Endothelial cell of umbilical vein (primary cell): ENCODE results near the gene TLE4. TPM values are rescaled to one million over a fixed set of nuclear protein-coding genes. Genes with fewer than 3 reads are reported as not detected.

ENCODE experiments used
- BruUV-seq: library from RNA; stranded (reverse); fragments of 400-500 nt; replicated peaks from 2 replicates; lab custom pipeline; 2021; lab: Mats Ljungman, UMichigan
- CTCF ChIA-PET: fragments of 300-600, 350-600 bp; sonication (Branson Sonifier 250); formaldehyde crosslinking; loops from one replicate; lab custom pipeline; 2021; ENCODE audit warnings: antibody characterized with exemption, inconsistent platforms; lab: Charles Lee
- POLR2A ChIA-PET: fragments of 300-600, 350-600 bp; sonication (Branson Sonifier 250); formaldehyde crosslinking; loops from one replicate; lab custom pipeline; 2021; ENCODE audit warnings: antibody characterized with exemption, inconsistent platforms; lab: Charles Lee
- DNase-seq: peaks from one replicate; pipeline ENCODE4 v3.0.0-alpha.2; 2011; ENCODE audit warnings: low read depth, low spot score
- FAIRE-seq: peaks from 2 replicates; lab custom pipeline; 2011; peaks lifted over from hg19 to GRCh38; lab: Jason Lieb, UNC
- H2AFZ ChIP-seq: 2 replicates; pipeline ENCODE4 v1.6.0; 2012; ENCODE audit warnings: low read depth, low read length, control low read depth, inconsistent platforms
- H3K27ac ChIP-seq: 2 replicates; pipeline ENCODE4 v1.5.1; 2011; ENCODE audit warnings: low read depth, mild to moderate bottlenecking, control low read depth, low read length, moderate library complexity; ENCODE audit not compliant: insufficient read depth
- H3K27me3 ChIP-seq, 2 experiments: 2 replicates each; pipeline versions ENCODE4 v1.6.0 to v1.6.1; 2011; ENCODE audit warnings: low read length in 2 of 2, mixed read lengths in 1 of 2; ENCODE audit not compliant: control insufficient read depth in 2 of 2, insufficient read depth in 2 of 2
- H3K36me3 ChIP-seq, 2 experiments: 2 replicates in 1 of 2; 3 replicates in 1 of 2; pipeline ENCODE4 v1.5.1; 2011; ENCODE audit warnings: low read length in 2 of 2, mild to moderate bottlenecking in 1 of 2, moderate library complexity in 1 of 2; ENCODE audit not compliant: control insufficient read depth in 2 of 2, insufficient read depth in 2 of 2; ENCODE audit errors: extremely low read depth in 1 of 2
- H3K4me1 ChIP-seq: 3 replicates; pipeline ENCODE4 v1.5.1; 2011; ENCODE audit warnings: mild to moderate bottlenecking, low read length; ENCODE audit not compliant: control insufficient read depth, insufficient read depth; ENCODE audit errors: extremely low read depth
- H3K4me2 ChIP-seq: 2 replicates; pipeline ENCODE4 v1.6.1; 2011; ENCODE audit warnings: low read length, control low read depth, mixed read lengths; ENCODE audit not compliant: insufficient read depth
- H3K4me3 ChIP-seq, 3 experiments: fragments of 200-600 bp in 1 of 3; sonication (generic), shearing (Covaris generic) in 1 of 3; replicated peaks in 1 of 3; 2 replicates each; pipeline ENCODE4 v1.5.1; 2011 to 2016; ENCODE audit warnings: control low read depth in 3 of 3, low read length in 3 of 3, mild to moderate bottlenecking in 2 of 3, inconsistent platforms in 1 of 3, low read depth in 1 of 3, moderate library complexity in 1 of 3; ENCODE audit not compliant: insufficient read depth in 1 of 3
- H3K79me2 ChIP-seq: 2 replicates; pipeline ENCODE4 v1.6.0; 2012; ENCODE audit warnings: low read length, inconsistent platforms; ENCODE audit not compliant: control insufficient read depth, insufficient read depth
- H3K9ac ChIP-seq: replicated peaks from 2 replicates; pipeline ENCODE3; 2011; ENCODE audit warnings: low read length, control low read depth; ENCODE audit not compliant: insufficient read depth; ENCODE audit errors: extremely low read depth
- H3K9me1 ChIP-seq: replicated peaks from 3 replicates; pipeline ENCODE4 v1.6.0; 2011; ENCODE audit warnings: mild to moderate bottlenecking, low read length; ENCODE audit not compliant: control insufficient read depth, insufficient read depth; ENCODE audit errors: extremely low read depth
- H3K9me3 ChIP-seq: replicated peaks from 2 replicates; pipeline ENCODE4 v1.5.1; 2012; ENCODE audit warnings: low read length, inconsistent platforms; ENCODE audit not compliant: control insufficient read depth, insufficient read depth
- H4K20me1 ChIP-seq: replicated peaks from 2 replicates; pipeline ENCODE3; 2011; ENCODE audit warnings: mild to moderate bottlenecking, low read length; ENCODE audit not compliant: control insufficient read depth, insufficient read depth; ENCODE audit errors: extremely low read depth
- EZH2 ChIP-seq: IDR thresholded peaks from 2 replicates; pipeline ENCODE4 v1.6.1; 2012; ENCODE audit warnings: borderline replicate concordance, low read depth, mild to moderate bottlenecking, moderate library complexity, low read length, inconsistent platforms; ENCODE audit not compliant: severe bottlenecking
- FOS ChIP-seq: IDR thresholded peaks from 2 replicates; pipeline ENCODE4 v1.6.1; 2011; ENCODE audit warnings: mild to moderate bottlenecking, low read length, moderate library complexity, borderline replicate concordance; ENCODE audit not compliant: insufficient read depth
- GATA2 ChIP-seq: IDR thresholded peaks from 2 replicates; pipeline ENCODE4 v1.7.0; 2011; ENCODE audit warnings: low read depth, mild to moderate bottlenecking, moderate library complexity, mixed read lengths, low read length; ENCODE audit not compliant: insufficient read length, insufficient read depth
- JUN ChIP-seq: IDR thresholded peaks from 2 replicates; pipeline ENCODE4 v1.6.1; 2011; ENCODE audit warnings: borderline replicate concordance, low read depth; ENCODE audit not compliant: insufficient read length, insufficient read depth
- MAX ChIP-seq: IDR thresholded peaks from 2 replicates; pipeline ENCODE4 v1.6.1; 2011; ENCODE audit not compliant: insufficient read depth, insufficient read length
- MYC ChIP-seq: IDR thresholded peaks from one replicate; pipeline ENCODE4 v1.6.1; 2011; ENCODE audit warnings: mild to moderate bottlenecking, low read depth, low read length
- POLR2A ChIP-seq: IDR thresholded peaks from 2 replicates; pipeline ENCODE4 v1.6.1; 2012; ENCODE audit warnings: low read depth, mild to moderate bottlenecking, control low read depth, low read length
- POLR2AphosphoS5 ChIP-seq: IDR thresholded peaks from 2 replicates; pipeline ENCODE4 v1.6.1; 2012; ENCODE audit warnings: low read depth, mild to moderate bottlenecking, control low read depth, low read length, moderate library complexity; ENCODE audit not compliant: insufficient read depth
- dilution Hi-C: fragments of 300-500 bp; cut with MboI; formaldehyde crosslinking; loops from one replicate; pipeline ENCODE4 v1.15.0; 2019; ENCODE audit warnings: low sequenced_read_pairs; ENCODE audit not compliant: extremely low pct_ligation_motif_present
- intact Hi-C: fragments of 100-400 bp; cut with micrococcal nuclease; formaldehyde crosslinking; loops from one replicate; pipeline ENCODE4 v1.10.0; 2022
- polyA plus RNA-seq, 4 experiments: library from polyadenylated mRNA; depleted of rRNA in 3 of 4; stranded (reverse) in 3 of 4; unstranded in 1 of 4; fragments of >200 nt; gene quantifications; 2 replicates each; pipeline versions ENCODE4 v1.2.1 to v1.2.3, GENCODE V29; 2011 to 2012; ENCODE audit warnings: missing spikeins in 1 of 4
- total RNA-seq: library from RNA; stranded (reverse); gene quantifications from 2 replicates; pipeline ENCODE4 v1.2.3, GENCODE V29; 2021
- TF ChIP-seq, protein P1 (sequence below), 2 donors: IDR thresholded peaks; 1 replicate in 1 of 2; 2 replicates in 1 of 2; pipeline ENCODE4 v1.5.1; 2011; ENCODE audit warnings: low read length in 2 of 2, mild to moderate bottlenecking in 2 of 2, moderate library complexity in 2 of 2, control low read depth in 1 of 2, inconsistent platforms in 1 of 2, low read depth in 1 of 2; ENCODE audit not compliant: insufficient read depth in 1 of 2; ENCODE audit errors: extremely low read depth in 1 of 2

TLE4 gene
- total and polyA plus RNA-seq, 2 donors (not counting 3 experiments of a cell fraction or from before 2014, with no cell fraction given) = 31.4 to 32.3 TPM

GRCh38 chr9:79637177-79637925 lies 65.6 kb downstream of the TLE4 start:
- peak; percentile 56 for DNase-seq
- BruUV-seq = no TSS peak
- no peaks in the 10 kb centered on the region for H3K9me3 ChIP-seq
- no peak for TF ChIP-seq POLR2AphosphoS5
- no peak for TF ChIP-seq MYC
- peak; percentile 19 for TF ChIP-seq FOS
- no peak for TF ChIP-seq EZH2
- no peak for TF ChIP-seq GATA2
- H3K4me2 ChIP-seq = peak overlapping the region; percentile 28
- no peaks in the 10 kb centered on the region for H3K36me3 ChIP-seq
- no peak overlapping the region for H2AFZ ChIP-seq
- no peaks in the 10 kb centered on the region for H3K27me3 ChIP-seq
- no peaks in the 10 kb centered on the region for H3K9me1 ChIP-seq
- peak; percentile 56 for FAIRE-seq
- H3K4me1 ChIP-seq = peaks cover 7% of the 10 kb centered on the region
- ChIA-PET POLR2A (interaction anchor here (1.0 kb wide), 1 partner anchor 66 kb away, joined by 3 read pairs; the partner anchor contains the start of gene TLE4), CTCF (interaction anchor here (1.7 to 2.2 kb wide), 3 partner anchors 10 to 13 kb away, joined by 5 to 8 read pairs (median 7); no protein-coding TSS in a partner anchor)
- H3K9ac ChIP-seq = no peak overlapping the region
- intact Hi-C loops = loop anchor here (2.0 kb wide), 1 partner anchor 25 kb away; no protein-coding TSS in a partner anchor
- dilution Hi-C loops = no loop called here
- no peaks in the 10 kb centered on the region for H4K20me1 ChIP-seq
- H3K79me2 ChIP-seq = no peaks in the 10 kb centered on the region
- no peak overlapping the region for H3K4me3 ChIP-seq
- H3K27ac ChIP-seq = no peak overlapping the region

DNA sequence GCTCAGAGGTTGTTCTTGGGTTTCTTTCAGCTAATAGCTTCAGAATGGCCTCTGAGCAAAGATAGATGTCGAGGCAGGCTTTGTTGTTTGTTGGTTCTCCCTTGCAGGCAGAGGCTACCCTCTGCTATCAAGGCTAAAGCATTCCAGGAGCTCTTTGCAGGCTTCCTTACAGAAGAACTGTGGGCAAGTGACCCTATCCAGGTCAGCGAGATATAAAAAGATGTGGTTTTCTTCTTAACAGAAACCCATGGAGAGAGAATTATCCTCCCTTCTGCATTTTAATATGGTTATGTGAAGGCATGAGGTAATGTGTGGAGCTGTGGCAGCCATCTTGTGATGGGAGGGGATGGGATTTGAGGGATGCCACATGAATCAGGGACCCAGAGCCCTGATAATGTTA lies 67.0 kb downstream of the TLE4 start:
- dilution Hi-C loops = no loop called here

More for the DNA sequence above, 67.0 kb downstream of the TLE4 start:
- H4K20me1 ChIP-seq = no peaks in the 10 kb centered on the region
- intact Hi-C loops = no loop called here
- H3K4me3 ChIP-seq = no peak overlapping the region
- H3K9ac ChIP-seq = no peak overlapping the region
- H3K9me1 ChIP-seq = no peaks in the 10 kb centered on the region
- FAIRE-seq = no peak
- H3K4me2 ChIP-seq = no peak overlapping the region
- no peaks in the 10 kb centered on the region for H3K27me3 ChIP-seq
- H3K9me3 ChIP-seq = no peaks in the 10 kb centered on the region
- H3K36me3 ChIP-seq = no peaks in the 10 kb centered on the region
- peaks cover 7% of the 10 kb centered on the region for H3K4me1 ChIP-seq
- no peak overlapping the region for H2AFZ ChIP-seq
- H3K27ac ChIP-seq = no peak overlapping the region
- no peak for DNase-seq
- POLR2A ChIA-PET = no interaction called here
- no peak for TF ChIP-seq JUN
- TF ChIP-seq, protein P1, sequence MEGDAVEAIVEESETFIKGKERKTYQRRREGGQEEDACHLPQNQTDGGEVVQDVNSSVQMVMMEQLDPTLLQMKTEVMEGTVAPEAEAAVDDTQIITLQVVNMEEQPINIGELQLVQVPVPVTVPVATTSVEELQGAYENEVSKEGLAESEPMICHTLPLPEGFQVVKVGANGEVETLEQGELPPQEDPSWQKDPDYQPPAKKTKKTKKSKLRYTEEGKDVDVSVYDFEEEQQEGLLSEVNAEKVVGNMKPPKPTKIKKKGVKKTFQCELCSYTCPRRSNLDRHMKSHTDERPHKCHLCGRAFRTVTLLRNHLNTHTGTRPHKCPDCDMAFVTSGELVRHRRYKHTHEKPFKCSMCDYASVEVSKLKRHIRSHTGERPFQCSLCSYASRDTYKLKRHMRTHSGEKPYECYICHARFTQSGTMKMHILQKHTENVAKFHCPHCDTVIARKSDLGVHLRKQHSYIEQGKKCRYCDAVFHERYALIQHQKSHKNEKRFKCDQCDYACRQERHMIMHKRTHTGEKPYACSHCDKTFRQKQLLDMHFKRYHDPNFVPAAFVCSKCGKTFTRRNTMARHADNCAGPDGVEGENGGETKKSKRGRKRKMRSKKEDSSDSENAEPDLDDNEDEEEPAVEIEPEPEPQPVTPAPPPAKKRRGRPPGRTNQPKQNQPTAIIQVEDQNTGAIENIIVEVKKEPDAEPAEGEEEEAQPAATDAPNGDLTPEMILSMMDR (IDR thresholded peaks at IDR 0.05; ENCODE audit: extremely low read depth in 1 of 2, insufficient read depth in 1 of 2, low read depth in 1 of 2, low read length in 2 of 2) = no peak
- TF ChIP-seq POLR2A = no peak
- no peak for TF ChIP-seq POLR2AphosphoS5
- TF ChIP-seq MAX = no peak
- TF ChIP-seq FOS = no peak
- TF ChIP-seq EZH2 = no peak
- no peak for TF ChIP-seq MYC
- TF ChIP-seq GATA2 = no peak
- H3K79me2 ChIP-seq = no peaks in the 10 kb centered on the region
- no TSS peak for BruUV-seq
- CTCF ChIA-PET = interaction anchor here (0.7 to 2.2 kb wide), 3 partner anchors 8 to 210 kb away, joined by 3 to 8 read pairs (median 7); no protein-coding TSS in a partner anchor
